K562 (cell line): ENCODE measurements around the gene TAF5L. TPM values are rescaled to one million over a fixed set of nuclear protein-coding genes. Genes with fewer than 3 reads are reported as not detected.

Experiments used
- ATAC-seq: fragments of 200-7000 bp; cut with Tn5 transposase; 3 replicates; pipeline ENCODE4 v1.9.1; 2020; ENCODE audit warnings: moderate library complexity
- BruUV-seq: library from RNA; stranded (reverse); fragments of 400-500 nt; replicated peaks from 2 replicates; lab custom pipeline; 2021; lab: Mats Ljungman, UMichigan
- CTCF ChIA-PET: fragments of 300-600 bp; formaldehyde crosslinking; extraction: SDS; loops from one replicate; lab custom pipeline; 2021; ENCODE audit warnings: low intra/inter-chr PET ratio; lab: Yijun Ruan, JAX
- POLR2A ChIA-PET: fragments of 300-600, 350-650 bp; sonication (Branson Sonifier 250); formaldehyde crosslinking; extraction: SDS; loops from one replicate; lab custom pipeline; 2021; ENCODE audit warnings: antibody characterized with exemption, inconsistent platforms; lab: Yijun Ruan, JAX
- DNase-seq, 4 experiments: peaks; one replicate each; pipeline versions ENCODE4 v3.0.0 to v3.0.0-alpha.2; 2011 to 2018; ENCODE audit warnings: low spot score in 3 of 4, mixed read lengths in 3 of 4; ENCODE audit errors: extremely low read depth in 1 of 4
- FAIRE-seq: peaks from 2 replicates; lab custom pipeline; 2011; peaks lifted over from hg19 to GRCh38; lab: Jason Lieb, UNC
- H2AFZ ChIP-seq: 2 replicates; pipeline ENCODE4 v1.6.0; 2011; ENCODE audit warnings: low read depth, low read length, control low read depth, inconsistent platforms
- H3K27ac ChIP-seq: fragments of 200-600 bp; 3 replicates; pipeline ENCODE4 v1.8.0; 2011; ENCODE audit warnings: low read depth, mild to moderate bottlenecking, control low read depth, inconsistent platforms, low read length, moderate library complexity, mixed read lengths; ENCODE audit errors: extremely low read depth
- H3K27me3 ChIP-seq, 2 experiments: fragments of 300-600 bp in 1 of 2; 2 replicates in 1 of 2; 3 replicates in 1 of 2; pipeline versions ENCODE4 v1.6.0 to v1.8.0; 2011; ENCODE audit warnings: inconsistent platforms in 2 of 2, low read length in 2 of 2, mild to moderate bottlenecking in 1 of 2, mixed read lengths in 1 of 2, moderate library complexity in 1 of 2; ENCODE audit not compliant: control insufficient read depth in 2 of 2, insufficient read depth in 2 of 2
- H3K36me3 ChIP-seq: fragments of 300-600 bp; 3 replicates; pipeline ENCODE4 v1.8.0; 2011; ENCODE audit warnings: mild to moderate bottlenecking, low read length, inconsistent platforms; ENCODE audit not compliant: control insufficient read depth, insufficient read depth
- H3K4me1 ChIP-seq, 2 experiments: fragments of 200-600 bp in 1 of 2; replicated peaks in 1 of 2; 2 replicates in 1 of 2; 3 replicates in 1 of 2; pipeline versions ENCODE4 v1.5.1 to v1.8.0; 2011; ENCODE audit warnings: inconsistent platforms in 2 of 2, low read length in 2 of 2, mild to moderate bottlenecking in 1 of 2, mixed read lengths in 1 of 2, moderate library complexity in 1 of 2; ENCODE audit not compliant: control insufficient read depth in 2 of 2, insufficient read depth in 2 of 2
- H3K4me2 ChIP-seq: 2 replicates; pipeline ENCODE4 v1.6.1; 2011; ENCODE audit warnings: low read length, control low read depth, inconsistent platforms, mixed read lengths; ENCODE audit not compliant: insufficient read depth
- H3K4me3 ChIP-seq: fragments of 200-600 bp; sonication (generic), shearing (Covaris generic); 2 replicates; pipeline ENCODE4 v1.5.1; 2016; ENCODE audit warnings: control low read depth, inconsistent platforms
- H3K79me2 ChIP-seq: fragments of 200-600 bp; 3 replicates; pipeline ENCODE4 v1.8.0; 2011; ENCODE audit warnings: low read length, inconsistent platforms; ENCODE audit not compliant: control insufficient read depth, insufficient read depth
- H3K9ac ChIP-seq, 2 experiments: 2 replicates each; pipeline versions ENCODE4 v1.6.0 to v1.6.1; 2011; ENCODE audit warnings: low read depth in 2 of 2, low read length in 2 of 2, control low read depth in 1 of 2, inconsistent platforms in 1 of 2, mild to moderate bottlenecking in 1 of 2, mixed read lengths in 1 of 2; ENCODE audit not compliant: insufficient read depth in 1 of 2
- H3K9me1 ChIP-seq: one replicate; pipeline ENCODE4 v1.6.0; 2011; ENCODE audit warnings: inconsistent platforms, mild to moderate bottlenecking, low read length, moderate library complexity; ENCODE audit not compliant: control insufficient read depth, insufficient read depth
- H3K9me3 ChIP-seq: replicated peaks from 2 replicates; pipeline ENCODE4 v1.5.1; 2011; ENCODE audit warnings: low read depth, low read length, inconsistent platforms; ENCODE audit not compliant: control insufficient read depth, insufficient read depth
- H4K20me1 ChIP-seq: replicated peaks from 2 replicates; pipeline ENCODE4 v1.6.1; 2011; ENCODE audit warnings: low read length, inconsistent platforms, mixed read lengths; ENCODE audit not compliant: control insufficient read depth, insufficient read depth
- ARHGAP35 ChIP-seq: fragments of 450-650 bp; IDR thresholded peaks from 2 replicates; pipeline ENCODE4 v1.6.1; 2018; ENCODE audit not compliant: partially characterized antibody
- CBX5 ChIP-seq: IDR thresholded peaks from 2 replicates; pipeline ENCODE4 v1.6.1; 2014; ENCODE audit warnings: low read depth, borderline replicate concordance
- DACH1 ChIP-seq: fragments of 450-650 bp; IDR thresholded peaks from 2 replicates; pipeline ENCODE4 v1.6.1; 2018; ENCODE audit not compliant: partially characterized antibody
- ELK3 ChIP-seq: fragments of 450-650 bp; formaldehyde crosslinking; IDR thresholded peaks from 2 replicates; pipeline ENCODE4 v1.4.0; 2020; ENCODE audit warnings: mild to moderate bottlenecking
- FUS ChIP-seq: fragments of 200-400 bp; formaldehyde crosslinking; optimal IDR thresholded peaks from 2 replicates; pipeline ENCODE3; 2017; ENCODE audit warnings: low read depth, low read length
- GATAD2A ChIP-seq: fragments of 450-650 bp; IDR thresholded peaks from 2 replicates; pipeline ENCODE4 v1.6.1; 2017
- HMBOX1 ChIP-seq: sonication (generic); IDR thresholded peaks from 2 replicates; pipeline ENCODE4 v1.6.1; 2016
- HNRNPLL ChIP-seq: fragments of 200-400 bp; formaldehyde crosslinking; IDR thresholded peaks from 2 replicates; pipeline ENCODE4 v1.6.1; 2017; ENCODE audit warnings: low read length, low read depth, mild to moderate bottlenecking; ENCODE audit not compliant: poor library complexity, severe bottlenecking
- HOXB6 ChIP-seq: fragments of 250-450 bp; sonication (Bioruptor Pico); IDR thresholded peaks from 2 replicates; pipeline ENCODE4 v1.5.1; 2022; ENCODE audit warnings: mild to moderate bottlenecking, borderline replicate concordance
- KLF1 ChIP-seq: fragments of 450-650 bp; IDR thresholded peaks from 2 replicates; pipeline ENCODE4 v1.6.1; 2016; ENCODE audit warnings: missing genetic modification characterization, missing compliant biosample characterization
- NFE2 ChIP-seq: IDR thresholded peaks from 2 replicates; pipeline ENCODE4 v1.6.1; 2014; ENCODE audit warnings: antibody characterized with exemption, low read depth
- NRF1 ChIP-seq, 2 experiments: fragments of 450-650 bp; IDR thresholded peaks in 1 of 2; conservative IDR thresholded peaks in 1 of 2; 2 replicates each; pipeline ENCODE4 v1.6.1; 2014; ENCODE audit warnings: mild to moderate bottlenecking in 2 of 2
- POLR2AphosphoS2 ChIP-seq: IDR thresholded peaks from 2 replicates; pipeline ENCODE4 v1.6.1; 2012; ENCODE audit warnings: low read length, improper control_type of control experiment
- POLR2H ChIP-seq: IDR thresholded peaks from 2 replicates; pipeline ENCODE4 v1.6.1; 2016; ENCODE audit warnings: missing genetic modification characterization, low read depth, mild to moderate bottlenecking, control low read depth, missing compliant biosample characterization, moderate library complexity
- PREB ChIP-seq: sonication (generic); formaldehyde crosslinking; IDR thresholded peaks from 2 replicates; pipeline ENCODE4 v1.8.1; 2023; ENCODE audit warnings: mild to moderate bottlenecking, missing genetic modification reagents
- RCOR1 ChIP-seq, 2 experiments: IDR thresholded peaks; 2 replicates each; pipeline ENCODE4 v1.6.1; 2012; ENCODE audit warnings: low read depth in 2 of 2, low read length in 2 of 2, borderline replicate concordance in 1 of 2, improper control_type of control experiment in 1 of 2
- STAT5B ChIP-seq: fragments of 250-450 bp; sonication (Bioruptor Pico); IDR thresholded peaks from 2 replicates; pipeline ENCODE4 v1.8.0; 2021; ENCODE audit warnings: mild to moderate bottlenecking, inconsistent platforms
- YBX1 ChIP-seq: fragments of 450-650 bp; IDR thresholded peaks from 2 replicates; pipeline ENCODE4 v1.7.1; 2016; ENCODE audit warnings: mild to moderate bottlenecking
- ZBED1 ChIP-seq: IDR thresholded peaks from 2 replicates; pipeline ENCODE4 v1.6.1; 2014
- ZNF280A ChIP-seq: fragments of 450-650 bp; IDR thresholded peaks from 2 replicates; pipeline ENCODE4 v1.6.1; 2018; ENCODE audit warnings: mild to moderate bottlenecking, low read depth; ENCODE audit not compliant: partially characterized antibody
- WGBS: fragments of 100-300 bp; shearing (Covaris generic); methylation state at CpG from one replicate; pipeline ENCODE4 v1.1.6; 2016; ENCODE audit warnings: low coverage, mixed read lengths; ENCODE audit not compliant: insufficient coverage; ENCODE audit errors: missing lambda C conversion rate; 5-methylcytosine and 5-hydroxymethylcytosine counted together
- in situ Hi-C: fragments of 300-500 bp; cut with MboI; formaldehyde crosslinking; loops from 4 replicates; pipeline ENCODE4 v1.15.0; 2018; ENCODE audit warnings: inconsistent platforms, mixed read lengths
- intact Hi-C: fragments of 100-400 bp; cut with micrococcal nuclease; formaldehyde crosslinking; loops from 2 replicates; pipeline ENCODE4 v1.14.2; 2022
- polyA plus RNA-seq, 8 experiments: library from polyadenylated mRNA; depleted of rRNA in 4 of 8; stranded (reverse) in 5 of 8; unstranded in 3 of 8; fragments of >200 nt; fragmentation: Nextera tagmentation in 2 of 8; fragmentation: Illumina TruSeq in 1 of 8; extraction: Ambion mirVana in 2 of 8; extraction: Trizol in 1 of 8; gene quantifications; 2 replicates each; pipeline versions ENCODE4 v1.2.1 to v1.2.3, GENCODE V29; 2011 to 2014; ENCODE audit warnings: inconsistent platforms in 1 of 8, missing spikeins in 1 of 8
- total RNA-seq, 7 experiments: library from RNA; depleted of rRNA in 6 of 7; stranded (reverse); fragments of >200 nt in 6 of 7; fragmentation: Illumina TruSeq in 2 of 7; extraction: Trizol in 2 of 7; gene quantifications; 2 replicates each; pipeline versions ENCODE4 v1.2.1 to v1.2.3, GENCODE V29; 2011 to 2021; ENCODE audit warnings: low replicate concordance in 1 of 7

TAF5L gene
- total and polyA plus RNA-seq, 9 of the 15 experiments (the other 6 are each of a cell fraction or from before 2014, with no cell fraction given): 2.2 to 34.2 (median 23.3) TPM

GRCh38 chr1:229650045-229650444, 24.1 kb upstream of the TAF5L start:
- Histone ChIP-seq H3K9me1 (no peaks in the 10 kb centered on the region), H3K4me1 (no peaks in the 10 kb centered on the region), H2AFZ (no peak overlapping the region), H3K4me2 (no peak overlapping the region), H3K9ac (no peak overlapping the region), H3K27ac (no peak overlapping the region), H4K20me1 (no peaks in the 10 kb centered on the region; the same call in 1 of the 2 replicates), H3K9me3 (no peaks in the 10 kb centered on the region), H3K79me2 (no peaks in the 10 kb centered on the region), H3K36me3 (peaks cover 97% of the 10 kb centered on the region), H3K27me3 (no peaks in the 10 kb centered on the region), H3K4me3 (no peak overlapping the region)
- ChIA-PET CTCF (no interaction called here), POLR2A (no interaction called here)
- 85% methylated on average over 4 of the region's 4 CpGs for WGBS
- in situ Hi-C loops (no loop called here), intact Hi-C loops (no loop called here)
- TF ChIP-seq GATAD2A: no peak
- TF ChIP-seq HMBOX1: no peak
- no peak for TF ChIP-seq POLR2H (tag)
- no peak for TF ChIP-seq HNRNPLL
- TF ChIP-seq KLF1: no peak
- no peak for TF ChIP-seq NFE2
- TF ChIP-seq STAT5B (CRISPR knock-in tag): no peak
- no peak for TF ChIP-seq ELK3 (CRISPR knock-in tag)
- no peak for TF ChIP-seq ARHGAP35
- TF ChIP-seq FUS: no peak
- no peak for TF ChIP-seq DACH1
- no peak for TF ChIP-seq POLR2AphosphoS2
- no peak for TF ChIP-seq YBX1
- TF ChIP-seq NRF1 (conservative IDR thresholded peaks at IDR 0.05 in 1 of 2, IDR thresholded peaks at IDR 0.05 in 1 of 2): no peak
- no peak for TF ChIP-seq ZNF280A
- TF ChIP-seq ZBED1: no peak
- no peak for TF ChIP-seq HOXB6 (CRISPR knock-in tag)
- TF ChIP-seq PREB: no peak
- TF ChIP-seq CBX5: no peak
- TF ChIP-seq RCOR1 (IDR thresholded peaks at IDR 0.05; ENCODE audit: borderline replicate concordance in 1 of 2, low read depth in 2 of 2, low read length in 2 of 2): no peak
- BruUV-seq: no TSS peak
- no peak for ATAC-seq
- no peak for DNase-seq
- no peak for FAIRE-seq
